ENCODE results near the gene SLC22A9. TPM values are rescaled to one million over a fixed set of nuclear protein-coding genes. Genes with fewer than 3 reads are reported as not detected.
"Not testable (repeated sequence)": the region's sequence is repeated elsewhere in the genome, so short reads cannot be mapped to it uniquely, and the experiment has no call there.

Gene SLC22A9
- total and polyA plus RNA-seq, 7 donors = not detected

GRCh38 chr11:63406458-63406857 is 36.9 kb downstream of the SLC22A9 start:
- Histone ChIP-seq H3K27me3 (no peaks in the 10 kb centered on the region), H3K9me3 (no peaks in the 10 kb centered on the region), H3K4me1 (no peaks in the 10 kb centered on the region), H3K27ac (no peak overlapping the region), H3K4me3 (no peak overlapping the region), H3K36me3 (no peaks in the 10 kb centered on the region)
- intact Hi-C loops (cut with DNase I) = no loop called here
- WGBS, 2 donors = 89 to 96% methylated on average over 2 of the region's 2 CpGs
- DNase-seq = no peak
- TF ChIP-seq POLR2A (IDR thresholded peaks at IDR 0.05) (no peak), EP300 (IDR thresholded peaks at IDR 0.05) (no peak), POLR2AphosphoS5 (IDR thresholded peaks at IDR 0.05) (no peak)
- TF ChIP-seq, protein P1, sequence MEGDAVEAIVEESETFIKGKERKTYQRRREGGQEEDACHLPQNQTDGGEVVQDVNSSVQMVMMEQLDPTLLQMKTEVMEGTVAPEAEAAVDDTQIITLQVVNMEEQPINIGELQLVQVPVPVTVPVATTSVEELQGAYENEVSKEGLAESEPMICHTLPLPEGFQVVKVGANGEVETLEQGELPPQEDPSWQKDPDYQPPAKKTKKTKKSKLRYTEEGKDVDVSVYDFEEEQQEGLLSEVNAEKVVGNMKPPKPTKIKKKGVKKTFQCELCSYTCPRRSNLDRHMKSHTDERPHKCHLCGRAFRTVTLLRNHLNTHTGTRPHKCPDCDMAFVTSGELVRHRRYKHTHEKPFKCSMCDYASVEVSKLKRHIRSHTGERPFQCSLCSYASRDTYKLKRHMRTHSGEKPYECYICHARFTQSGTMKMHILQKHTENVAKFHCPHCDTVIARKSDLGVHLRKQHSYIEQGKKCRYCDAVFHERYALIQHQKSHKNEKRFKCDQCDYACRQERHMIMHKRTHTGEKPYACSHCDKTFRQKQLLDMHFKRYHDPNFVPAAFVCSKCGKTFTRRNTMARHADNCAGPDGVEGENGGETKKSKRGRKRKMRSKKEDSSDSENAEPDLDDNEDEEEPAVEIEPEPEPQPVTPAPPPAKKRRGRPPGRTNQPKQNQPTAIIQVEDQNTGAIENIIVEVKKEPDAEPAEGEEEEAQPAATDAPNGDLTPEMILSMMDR (IDR thresholded peaks at IDR 0.05) = no peak

DNA sequence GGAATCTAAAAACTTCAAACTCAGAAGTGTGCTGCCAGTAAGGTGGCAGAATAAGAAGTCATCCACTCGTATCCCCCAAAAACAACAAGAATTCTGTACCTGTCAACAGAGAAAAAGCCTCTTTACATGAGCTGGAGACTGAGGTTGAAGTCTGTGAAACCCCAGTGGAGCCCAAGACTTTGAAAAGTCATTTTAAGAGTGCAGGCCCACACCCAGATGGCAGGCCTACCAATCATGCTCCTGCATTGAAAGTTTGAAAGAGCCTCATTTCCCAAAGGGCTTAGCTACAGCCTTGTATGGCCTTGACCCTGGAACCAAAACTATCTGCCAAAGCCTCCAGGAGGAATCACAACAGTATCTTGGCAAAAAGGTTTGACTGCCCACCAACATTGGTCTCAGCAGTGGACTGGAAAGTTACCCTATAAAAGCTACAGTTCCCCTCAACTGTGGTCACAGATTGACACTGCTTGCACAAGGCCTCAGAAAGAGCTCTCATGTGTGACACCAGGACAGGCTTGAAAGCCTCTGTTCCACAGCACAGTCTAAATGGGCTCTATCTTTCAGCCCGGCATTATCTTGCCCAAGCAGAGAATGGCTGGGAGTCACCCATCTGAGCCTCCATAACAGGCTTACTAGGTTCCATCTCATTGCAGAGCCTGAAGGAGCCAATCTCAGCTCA is 47.7 kb downstream of the SLC22A9 start:
- intact Hi-C loops (cut with DNase I) = no loop called here
- no peak for DNase-seq

GRCh38 chr11:63427971-63428508 is 58.5 kb downstream of the SLC22A9 start:
- Histone ChIP-seq H3K36me3 (no peaks in the 10 kb centered on the region), H3K4me1 (no peaks in the 10 kb centered on the region), H3K27ac (no peak overlapping the region), H3K9me3 (no peaks in the 10 kb centered on the region), H3K4me3 (no peak overlapping the region), H3K27me3 (no peaks in the 10 kb centered on the region)
- intact Hi-C loops (cut with DNase I) = no loop called here
- DNase-seq = no peak
- TF ChIP-seq, protein P1 (IDR thresholded peaks at IDR 0.05) = no peak
- TF ChIP-seq EP300 (IDR thresholded peaks at IDR 0.05) (no peak), POLR2AphosphoS5 (IDR thresholded peaks at IDR 0.05) (no peak), POLR2A (IDR thresholded peaks at IDR 0.05) (no peak)
- 86 to 94% methylated on average over 2 of the region's 2 CpGs for WGBS, 2 donors

More for the DNA sequence above, 47.7 kb downstream of the SLC22A9 start:
- Histone ChIP-seq H3K4me1 (no peaks in the 10 kb centered on the region), H3K27me3 (no peaks in the 10 kb centered on the region), H3K9me3 (no peaks in the 10 kb centered on the region), H3K36me3 (no peaks in the 10 kb centered on the region), H3K4me3 (no peak overlapping the region), H3K27ac (no peak overlapping the region)
- WGBS, 2 donors = 43 to 93% methylated on average over 2 of the region's 2 CpGs
- TF ChIP-seq, protein P1 (IDR thresholded peaks at IDR 0.05) = no peak
- TF ChIP-seq EP300 (IDR thresholded peaks at IDR 0.05) (no peak), POLR2A (IDR thresholded peaks at IDR 0.05) (no peak), POLR2AphosphoS5 (IDR thresholded peaks at IDR 0.05) (no peak)

- H3K27ac ChIP-seq; H3K4me1 ChIP-seq; H3K9me3 ChIP-seq; DNase-seq; H3K27me3 ChIP-seq; H3K4me3 ChIP-seq; intact Hi-C loops (cut with DNase I); H3K36me3 ChIP-seq: not testable (repeated sequence)
- WGBS, 2 donors = 57 to 93% methylated on average over 2 of the region's 2 CpGs
Measured at GRCh38 chr11:63430731-63431130, 61.1 kb downstream of the SLC22A9 start.

DNA sequence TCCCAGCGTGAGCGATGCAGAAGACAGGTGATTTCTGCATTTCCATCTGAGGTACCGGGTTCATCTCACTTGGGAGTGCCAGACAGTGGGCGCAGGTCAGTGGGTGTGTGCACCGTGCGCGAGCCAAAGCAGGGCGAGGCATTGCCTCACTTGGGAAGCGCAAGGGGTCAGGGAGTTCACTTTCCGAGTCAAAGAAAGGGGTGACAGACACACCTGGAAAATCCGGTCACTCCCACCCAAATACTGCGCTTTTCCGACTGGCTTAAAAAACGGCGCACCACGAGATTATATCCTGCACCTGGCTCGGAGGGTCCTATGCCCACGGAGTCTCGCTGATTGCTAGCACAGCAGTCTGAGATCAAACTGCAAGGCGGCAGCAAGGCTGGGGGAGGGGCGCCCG is 65.8 kb downstream of the SLC22A9 start:
- H3K36me3 ChIP-seq; DNase-seq; intact Hi-C loops (cut with DNase I); H3K4me3 ChIP-seq; H3K27me3 ChIP-seq; H3K27ac ChIP-seq; H3K4me1 ChIP-seq; H3K9me3 ChIP-seq: not testable (repeated sequence)
- 14 to 61% methylated on average over 22 of the region's 22 CpGs for WGBS, 2 donors

GRCh38 chr11:63435831-63436230 is 66.2 kb downstream of the SLC22A9 start:
- H3K27ac ChIP-seq; H3K27me3 ChIP-seq; H3K9me3 ChIP-seq; H3K36me3 ChIP-seq; DNase-seq; H3K4me1 ChIP-seq; intact Hi-C loops (cut with DNase I); H3K4me3 ChIP-seq: not testable (repeated sequence)
- WGBS, 2 donors = 14 to 19% methylated on average over 4 of the region's 4 CpGs

All from sigmoid colon (tissue), 7 donors.